Thymus (tissue), 14 donors: ENCODE results near the gene NCDN. TPM values are rescaled to one million over a fixed set of nuclear protein-coding genes. Genes with fewer than 3 reads are reported as not detected.

Source experiments
- DNase-seq, 9 donors: peaks; one replicate each; pipeline ENCODE4 v3.0.0-alpha.2; 2013; ENCODE audit warnings: low spot score in 9 of 9, low read depth in 6 of 9, missing footprints in 1 of 9
- H3K27ac ChIP-seq, 2 donors: one replicate each; pipeline ENCODE4 v1.5.1; 2013; ENCODE audit warnings: control low read depth in 1 of 2, low read depth in 1 of 2, low read length in 1 of 2, mild to moderate bottlenecking in 1 of 2, moderate library complexity in 1 of 2
- H3K27me3 ChIP-seq, 2 donors: one replicate each; pipeline ENCODE4 v1.5.1; 2013; ENCODE audit warnings: low read length in 1 of 2; ENCODE audit not compliant: control insufficient read depth in 2 of 2, insufficient read depth in 1 of 2
- H3K36me3 ChIP-seq, 2 donors: one replicate each; pipeline ENCODE4 v1.5.1; 2013; ENCODE audit warnings: low read length in 1 of 2, mild to moderate bottlenecking in 1 of 2, moderate library complexity in 1 of 2; ENCODE audit not compliant: control insufficient read depth in 2 of 2, insufficient read depth in 2 of 2
- H3K4me1 ChIP-seq, 2 donors: one replicate each; pipeline ENCODE4 v1.5.1; 2013; ENCODE audit warnings: low read length in 2 of 2; ENCODE audit not compliant: control insufficient read depth in 2 of 2, insufficient read depth in 2 of 2
- H3K4me3 ChIP-seq, 2 donors: one replicate each; pipeline ENCODE4 v1.5.1; 2013; ENCODE audit warnings: low read length in 2 of 2, control low read depth in 1 of 2, mild to moderate bottlenecking in 1 of 2
- H3K9me3 ChIP-seq, 2 donors: one replicate each; pipeline ENCODE4 v1.5.1; 2013; ENCODE audit warnings: low read length in 1 of 2, mild to moderate bottlenecking in 1 of 2; ENCODE audit not compliant: control insufficient read depth in 2 of 2, insufficient read depth in 1 of 2
- WGBS: extraction: QIAGEN DNeasy Blood & Tissue Kit; methylation state at CpG from one replicate; pipeline ENCODE4 v1.1.7; 2013; 5-methylcytosine and 5-hydroxymethylcytosine counted together
- long read RNA-seq, 10 donors: transcript quantifications; one replicate each; lab custom pipeline, GENCODE V29; 2026
- polyA plus RNA-seq: library from polyadenylated mRNA; stranded (reverse); fragments of 200-250 nt; gene quantifications from one replicate; pipeline ENCODE4 v1.2.3, GENCODE V29; 2013
- total RNA-seq: library from RNA; stranded (reverse); fragments of 120-200 nt; gene quantifications from one replicate; pipeline ENCODE4 v1.2.4, GENCODE V29; 2013
- donor health status: healthy.

The NCDN gene
- total RNA-seq (4.4 TPM), polyA plus RNA-seq (8.3 TPM)
- long read RNA-seq, donor 1: 0 reads
- long read RNA-seq, donor 2, partial matches to known transcripts: 0 of 6 reads
- long read RNA-seq, donor 2, other reads (novel, unspliced or antisense): 0 of 6 reads
- long read RNA-seq, donor 3, partial matches to known transcripts: 0 of 3 reads
- long read RNA-seq, donor 3, other reads (novel, unspliced or antisense): 0 of 3 reads
- long read RNA-seq, donor 4, partial matches to known transcripts: 7 of 10 reads
- long read RNA-seq, donor 4, other reads (novel, unspliced or antisense): 0 of 10 reads
- long read RNA-seq, donor 5, partial matches to known transcripts: 0 of 3 reads
- long read RNA-seq, donor 5, other reads (novel, unspliced or antisense): 0 of 3 reads
- long read RNA-seq, donor 6, partial matches to known transcripts: 0 of 2 reads
- long read RNA-seq, donor 6, other reads (novel, unspliced or antisense): 0 of 2 reads
- long read RNA-seq, donor 7, partial matches to known transcripts: 0 of 1 reads
- long read RNA-seq, donor 7, other reads (novel, unspliced or antisense): 0 of 1 reads
- long read RNA-seq, donor 8, partial matches to known transcripts: 0 of 1 reads
- long read RNA-seq, donor 8, other reads (novel, unspliced or antisense): 0 of 1 reads
- long read RNA-seq, donor 9, partial matches to known transcripts: 0 of 1 reads
- long read RNA-seq, donor 9, other reads (novel, unspliced or antisense): 0 of 1 reads
- long read RNA-seq, donor 10: 0 reads

- H3K36me3 ChIP-seq: peaks cover 12 to 20% of the 10 kb centered on the region in 2 donors
- H3K27ac ChIP-seq: peak within 1 kb of the TSS; percentile 88 to 97
- H3K9me3 ChIP-seq: peaks cover 0 to 1% of the 10 kb centered on the region in 2 donors
- H3K27me3 ChIP-seq: no peaks in the 10 kb centered on the region
- peak in 8 of 9 donors; percentile 88 to 98 (median 95) for DNase-seq
- WGBS: under 1% methylated on average over 58 of the region's 58 CpGs
- peaks cover 16 to 28% of the 10 kb centered on the region in 2 donors for H3K4me1 ChIP-seq
- H3K4me3 ChIP-seq: peak within 1 kb of the TSS; percentile 95 to 98
Measured at GRCh38 chr1:35557611-35558373, at the start of gene NCDN. TSS of gene NCDN (plus strand) at chr1:35557799. CDS start at chr1:35558191, 392 bp downstream.

- no peak for DNase-seq
- Histone ChIP-seq H3K4me3 (no peak overlapping the region), H3K36me3 (no peaks in the 10 kb centered on the region), H3K27ac (peak overlapping the region in 1 of 2 donors; percentile 13), H3K9me3 (no peaks in the 10 kb centered on the region), H3K27me3 (no peaks in the 10 kb centered on the region), H3K4me1 (peaks cover 22 to 27% of the 10 kb centered on the region in 2 donors)
Measured at GRCh38 chr1:35507947-35508346, 49.7 kb upstream of the NCDN start.

GRCh38 chr1:35509558-35509957 lies 48.0 kb upstream of the NCDN start:
- WGBS: 97% methylated on average over 3 of the region's 3 CpGs
- Histone ChIP-seq H3K36me3 (peaks cover 0 to 2% of the 10 kb centered on the region in 2 donors), H3K27me3 (no peaks in the 10 kb centered on the region), H3K4me3 (no peak overlapping the region), H3K4me1 (peaks cover 22 to 27% of the 10 kb centered on the region in 2 donors), H3K9me3 (no peaks in the 10 kb centered on the region), H3K27ac (no peak overlapping the region)
- DNase-seq: no peak

GRCh38 chr1:35511305-35511704 lies 46.3 kb upstream of the NCDN start:
- WGBS: 97% methylated on average over 2 of the region's 2 CpGs
- H3K36me3 ChIP-seq: peaks cover 0 to 2% of the 10 kb centered on the region in 2 donors
- no peaks in the 10 kb centered on the region for H3K9me3 ChIP-seq
- peaks cover 14 to 16% of the 10 kb centered on the region in 2 donors for H3K4me1 ChIP-seq
- H3K27me3 ChIP-seq: no peaks in the 10 kb centered on the region
- DNase-seq: no peak
- H3K27ac ChIP-seq: no peak overlapping the region
- no peak overlapping the region for H3K4me3 ChIP-seq

- WGBS: 100% methylated on average over 3 of the region's 3 CpGs
- H3K4me3 ChIP-seq: no peak overlapping the region
- H3K9me3 ChIP-seq: no peaks in the 10 kb centered on the region
- H3K36me3 ChIP-seq: peaks cover 0 to 2% of the 10 kb centered on the region in 2 donors
- H3K27ac ChIP-seq: no peak overlapping the region
- H3K27me3 ChIP-seq: no peaks in the 10 kb centered on the region
- DNase-seq: no peak
- H3K4me1 ChIP-seq: no peaks in the 10 kb centered on the region
Measured at GRCh38 chr1:35518183-35518582, 39.4 kb upstream of the NCDN start.

- WGBS: 89% methylated on average over 2 of the region's 2 CpGs
- DNase-seq: no peak
- Histone ChIP-seq H3K27ac (no peak overlapping the region), H3K9me3 (no peaks in the 10 kb centered on the region), H3K4me1 (no peaks in the 10 kb centered on the region), H3K4me3 (no peak overlapping the region), H3K36me3 (no peaks in the 10 kb centered on the region), H3K27me3 (no peaks in the 10 kb centered on the region)
Measured at GRCh38 chr1:35519432-35519831, 38.2 kb upstream of the NCDN start.

GRCh38 chr1:35524106-35524505 lies 33.5 kb upstream of the NCDN start:
- no peaks in the 10 kb centered on the region for H3K36me3 ChIP-seq
- no peaks in the 10 kb centered on the region for H3K4me1 ChIP-seq
- 95% methylated on average over 2 of the region's 2 CpGs for WGBS
- no peaks in the 10 kb centered on the region for H3K27me3 ChIP-seq
- H3K4me3 ChIP-seq: no peak overlapping the region
- no peak overlapping the region for H3K27ac ChIP-seq
- DNase-seq: no peak
- no peaks in the 10 kb centered on the region for H3K9me3 ChIP-seq

GRCh38 chr1:35530168-35530567 lies 27.4 kb upstream of the NCDN start:
- 78% methylated on average over 5 of the region's 5 CpGs for WGBS
- no peaks in the 10 kb centered on the region for H3K27me3 ChIP-seq
- no peak overlapping the region for H3K4me3 ChIP-seq

More at GRCh38 chr1:35530168-35530567, 27.4 kb upstream of the NCDN start:
- Histone ChIP-seq H3K36me3 (peaks cover 6 to 10% of the 10 kb centered on the region in 2 donors), H3K9me3 (peaks cover 4 to 10% of the 10 kb centered on the region in 2 donors), H3K4me1 (peaks cover 0 to 3% of the 10 kb centered on the region in 2 donors), H3K27ac (no peak overlapping the region)
- no peak for DNase-seq
